Caki2 (cell line): ENCODE measurements around the gene NTM. TPM values are rescaled to one million over a fixed set of nuclear protein-coding genes. Genes with fewer than 3 reads are reported as not detected.

Experiments
- DNase-seq: peaks from one replicate; pipeline ENCODE4 v3.0.0-alpha.2; 2015; ENCODE audit warnings: low read depth
- in situ Hi-C: cut with HindIII; loops from 2 replicates; pipeline ENCODE4 v1.10.0; 2016; ENCODE audit warnings: low sequenced_read_pairs, low pct_unique_long_range_greater_than_20kb, mixed read lengths
- total RNA-seq: library from RNA; depleted of rRNA; stranded (reverse); fragments of >200 nt; shearing (Covaris generic); gene quantifications from 2 replicates; pipeline ENCODE4 v1.2.3, GENCODE V29; 2014; ENCODE audit warnings: low replicate concordance

Gene NTM
- total RNA-seq, 1 experiment from 2014 or later = not detected

- in situ Hi-C loops = no loop called here
- DNase-seq = no peak
Measured at GRCh38 chr11:131560287-131560686, 189.9 kb downstream of the NTM start.

- in situ Hi-C loops = no loop called here
- DNase-seq = no peak
Measured at GRCh38 chr11:131561501-131561900, 191.1 kb downstream of the NTM start.

- in situ Hi-C loops = no loop called here
- DNase-seq = no peak
Measured at GRCh38 chr11:131561972-131562371, 191.6 kb downstream of the NTM start.

- no peak for DNase-seq
- in situ Hi-C loops = no loop called here
Measured at GRCh38 chr11:131568318-131568717, 197.9 kb downstream of the NTM start.

GRCh38 chr11:131571571-131571970 lies 201.2 kb downstream of the NTM start:
- no peak for DNase-seq
- in situ Hi-C loops = no loop called here

GRCh38 chr11:131572423-131572822 lies 202.0 kb downstream of the NTM start:
- in situ Hi-C loops = no loop called here
- DNase-seq = no peak

- in situ Hi-C loops = no loop called here
- no peak for DNase-seq
Measured at GRCh38 chr11:131579932-131580387, 209.5 kb downstream of the NTM start.

GRCh38 chr11:131580476-131580875 lies 210.1 kb downstream of the NTM start:
- in situ Hi-C loops = no loop called here
- no peak for DNase-seq

- DNase-seq = no peak
- in situ Hi-C loops = no loop called here
Measured at GRCh38 chr11:131581046-131581445, 210.6 kb downstream of the NTM start.

GRCh38 chr11:131582021-131582525 lies 211.7 kb downstream of the NTM start:
- in situ Hi-C loops = no loop called here
- no peak for DNase-seq

- no peak for DNase-seq
- in situ Hi-C loops = no loop called here
Measured at GRCh38 chr11:131583421-131583820, 213.0 kb downstream of the NTM start.

GRCh38 chr11:131583938-131584337 lies 213.5 kb downstream of the NTM start:
- no peak for DNase-seq
- in situ Hi-C loops = no loop called here

GRCh38 chr11:131584785-131585592 lies 214.6 kb downstream of the NTM start:
- DNase-seq = no peak
- in situ Hi-C loops = no loop called here

GRCh38 chr11:131588057-131588456 lies 217.6 kb downstream of the NTM start:
- DNase-seq = no peak
- in situ Hi-C loops = no loop called here

GRCh38 chr11:131591051-131591461 lies 220.6 kb downstream of the NTM start:
- in situ Hi-C loops = no loop called here
- DNase-seq = no peak

GRCh38 chr11:131592152-131592551 lies 221.7 kb downstream of the NTM start:
- no peak for DNase-seq
- in situ Hi-C loops = no loop called here

GRCh38 chr11:131592734-131593133 lies 222.3 kb downstream of the NTM start:
- no peak for DNase-seq
- in situ Hi-C loops = no loop called here

GRCh38 chr11:131593301-131593700 lies 222.9 kb downstream of the NTM start:
- in situ Hi-C loops = no loop called here
- no peak for DNase-seq

GRCh38 chr11:131595797-131596196 lies 225.4 kb downstream of the NTM start:
- DNase-seq = no peak
- in situ Hi-C loops = no loop called here

GRCh38 chr11:131597890-131598289 lies 227.5 kb downstream of the NTM start:
- in situ Hi-C loops = no loop called here
- no peak for DNase-seq
